22Rv1 (cell line): ENCODE data around the gene SORCS2.
"Not testable (repeated sequence)": the region's sequence is repeated elsewhere in the genome, so short reads cannot be mapped to it uniquely, and the experiment has no call there.

Experiments
- H3K27ac ChIP-seq: fragments of 450-650 bp; 2 replicates; pipeline ENCODE4 v1.5.1; 2017
- CTCF ChIP-seq: fragments of 450-650 bp; IDR thresholded peaks from 2 replicates; pipeline ENCODE4 v1.5.1; 2017; ENCODE audit warnings: mild to moderate bottlenecking
- ZFX ChIP-seq: fragments of 450-650 bp; IDR thresholded peaks from 2 replicates; pipeline ENCODE4 v1.6.1; 2017; ENCODE audit warnings: antibody characterized with exemption, borderline replicate concordance

SORCS2 gene

DNA sequence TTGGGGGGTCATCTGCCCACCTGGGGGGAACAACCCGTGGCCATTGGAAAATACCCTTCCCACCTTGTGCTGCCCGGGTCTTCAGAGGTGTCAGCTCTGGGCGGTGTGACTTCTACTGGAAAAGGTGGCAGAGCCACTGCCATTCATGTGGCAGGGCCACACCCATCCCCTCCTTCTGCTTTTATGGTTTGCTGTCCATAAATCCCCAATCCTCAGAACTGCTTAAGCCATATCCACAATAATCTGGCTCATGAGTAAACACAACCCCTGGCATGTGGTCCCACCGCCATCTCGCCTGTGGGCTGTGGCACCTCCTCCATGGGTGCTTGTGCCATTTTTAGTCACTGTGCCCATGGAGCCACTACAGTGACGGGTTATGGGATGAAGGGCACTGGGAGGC is 20.6 kb downstream of the SORCS2 start:
- TF ChIP-seq ZFX (no peak), CTCF (no peak)

GRCh38 chr4:7213807-7214206 is 21.5 kb downstream of the SORCS2 start:
- no peak overlapping the region for H3K27ac ChIP-seq
- TF ChIP-seq ZFX = no peak
- TF ChIP-seq CTCF = no peak

More for the DNA sequence above, 20.6 kb downstream of the SORCS2 start:
- no peak overlapping the region for H3K27ac ChIP-seq

DNA sequence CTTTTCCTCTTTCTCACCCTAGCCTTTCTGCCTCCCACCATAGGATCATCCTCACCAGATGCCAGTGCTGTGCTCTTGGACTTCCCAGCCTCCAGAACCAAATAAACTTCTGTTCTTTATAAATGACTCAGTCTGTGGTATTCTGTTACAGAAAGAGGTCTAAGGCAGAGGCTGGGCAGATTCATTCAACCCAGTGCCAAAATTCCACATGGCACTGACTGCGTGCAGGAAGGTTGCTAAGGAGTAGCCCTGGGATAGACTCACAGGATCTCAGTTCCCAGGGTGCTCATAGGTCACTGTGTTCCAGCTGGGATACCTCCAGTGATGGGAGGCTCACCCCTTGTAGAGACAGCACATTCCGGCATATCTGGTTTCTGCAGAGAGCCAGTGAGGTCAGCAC is 22.0 kb downstream of the SORCS2 start:
- no peak for TF ChIP-seq CTCF
- no peak for TF ChIP-seq ZFX
- no peak overlapping the region for H3K27ac ChIP-seq

DNA sequence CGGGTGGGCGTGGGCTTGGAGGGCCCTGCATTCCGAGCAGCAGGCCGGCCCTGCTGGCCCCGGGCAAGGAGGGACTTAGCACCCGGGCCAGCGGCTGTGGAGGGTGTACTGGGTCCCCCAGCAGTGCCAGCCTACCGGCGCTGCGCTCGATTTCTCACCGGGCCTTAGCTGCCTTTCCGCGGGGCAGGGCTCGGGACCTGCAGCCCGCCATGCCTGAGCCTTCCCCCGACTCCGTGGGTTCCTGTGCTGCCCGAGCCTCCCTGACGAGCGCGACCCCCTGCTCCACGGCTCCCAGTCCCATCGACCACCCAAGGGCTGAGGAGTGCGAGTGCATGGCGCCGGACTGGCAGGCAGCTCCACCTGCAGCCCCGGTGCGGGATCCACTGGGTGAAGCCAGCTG is 22.8 kb downstream of the SORCS2 start:
- H3K27ac ChIP-seq = not testable (repeated sequence)

DNA sequence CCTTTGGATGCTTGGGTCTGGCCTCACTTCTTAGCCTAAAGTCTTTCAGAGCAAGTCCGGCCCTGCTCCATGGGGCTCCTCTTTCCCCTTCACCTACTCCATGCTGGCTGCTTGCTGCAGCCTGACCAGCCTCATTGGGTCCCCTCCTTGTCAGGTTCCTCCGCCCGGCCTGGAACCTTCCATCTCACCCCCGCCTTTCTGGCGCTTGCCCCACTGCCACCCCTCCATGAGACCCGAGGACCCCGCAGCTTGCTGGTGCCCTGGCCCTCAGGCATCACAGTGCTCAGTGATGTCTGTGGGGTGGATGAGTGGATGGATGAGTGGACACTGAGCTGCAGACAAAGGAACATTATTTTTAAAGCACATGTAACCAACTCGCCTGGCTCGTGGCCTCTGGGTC is 24.7 kb downstream of the SORCS2 start:
- TF ChIP-seq ZFX (no peak), CTCF (no peak)
- no peak overlapping the region for H3K27ac ChIP-seq

DNA sequence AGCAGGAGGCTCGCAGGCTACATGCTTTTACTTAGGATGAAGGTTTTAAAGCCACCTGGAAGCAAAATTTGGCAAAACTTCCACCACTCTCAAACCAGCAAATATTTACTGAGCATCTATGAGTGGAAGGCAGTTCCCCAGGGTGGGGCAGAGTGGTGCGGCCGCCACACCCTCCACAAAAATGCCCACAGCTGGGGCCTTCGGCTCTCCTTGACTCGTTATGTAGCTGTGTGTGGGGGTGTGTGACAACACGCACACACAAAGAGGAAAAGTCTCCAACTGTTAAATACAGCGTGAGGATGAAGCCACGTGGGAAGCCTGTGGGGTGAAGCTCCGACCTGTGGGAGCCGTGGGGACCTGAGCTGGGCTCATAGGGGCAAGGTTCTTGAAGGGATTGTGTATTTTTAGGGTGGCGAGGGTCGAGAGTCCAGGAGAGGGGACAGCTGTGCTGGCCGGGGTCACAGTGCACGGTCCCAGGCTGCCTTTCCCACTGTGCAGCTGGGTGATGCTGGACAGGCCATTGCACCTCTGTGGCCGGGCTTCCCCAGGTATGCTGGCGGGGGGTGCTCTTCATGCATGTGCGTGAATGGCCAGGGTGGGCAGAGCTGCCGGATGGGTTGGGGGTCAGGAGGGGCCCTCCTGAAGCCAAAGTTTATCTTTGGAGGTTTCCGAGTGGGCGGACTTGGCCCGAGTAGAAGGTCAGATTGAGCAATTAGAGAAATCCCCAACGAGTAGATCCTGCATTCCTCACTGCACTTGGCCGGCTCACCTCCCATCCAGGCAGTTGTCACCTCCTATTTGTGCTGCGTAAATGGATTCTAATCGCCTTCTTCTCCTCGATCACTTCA is 25.4 kb downstream of the SORCS2 start:
- no peak overlapping the region for H3K27ac ChIP-seq
- TF ChIP-seq ZFX (no peak), CTCF (no peak)

DNA sequence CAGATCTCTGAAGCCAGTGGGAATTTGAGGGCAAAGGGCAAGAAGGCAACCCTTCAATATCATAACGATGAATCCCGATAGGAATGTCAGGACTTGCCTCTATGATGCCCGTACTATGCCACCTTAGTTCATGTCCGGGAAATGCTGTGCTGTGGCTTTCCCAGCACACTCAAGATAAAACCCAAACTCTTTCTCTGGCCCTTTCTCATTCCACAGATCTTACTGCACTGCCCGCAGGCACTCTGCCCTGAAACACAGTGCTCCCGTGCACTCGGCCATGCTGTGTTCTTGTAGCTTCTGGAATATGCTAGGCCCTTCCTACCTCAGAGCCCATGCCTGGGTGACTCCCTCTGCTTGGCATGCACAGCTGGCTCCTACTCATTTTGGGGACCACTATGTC is 26.3 kb downstream of the SORCS2 start:
- H3K27ac ChIP-seq = no peak overlapping the region
- TF ChIP-seq ZFX (no peak), CTCF (no peak)

DNA sequence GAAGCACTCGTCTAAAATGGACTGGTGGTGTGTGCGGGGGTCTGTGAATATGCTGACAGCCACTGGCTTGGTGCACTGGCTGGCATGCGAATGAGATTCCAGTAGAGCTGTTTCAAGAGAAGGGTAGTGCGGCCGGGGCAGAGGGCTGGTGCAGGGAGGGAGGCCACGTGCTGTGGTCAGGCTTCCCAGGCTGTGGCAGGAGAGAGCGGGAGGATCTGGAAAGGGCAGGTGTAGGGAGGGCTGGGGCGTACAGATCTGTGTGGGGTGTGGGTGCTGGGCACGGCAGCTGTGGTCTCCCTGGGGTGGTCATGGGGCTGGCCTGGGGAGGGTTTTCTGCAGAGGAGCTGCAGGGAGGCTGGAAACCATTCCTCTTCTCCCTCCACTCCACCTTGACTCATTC is 30.2 kb downstream of the SORCS2 start:
- no peak overlapping the region for H3K27ac ChIP-seq
- no peak for TF ChIP-seq CTCF
- TF ChIP-seq ZFX = no peak
